ENCODE data around the gene UBE2D2.

Gene UBE2D2

DNA sequence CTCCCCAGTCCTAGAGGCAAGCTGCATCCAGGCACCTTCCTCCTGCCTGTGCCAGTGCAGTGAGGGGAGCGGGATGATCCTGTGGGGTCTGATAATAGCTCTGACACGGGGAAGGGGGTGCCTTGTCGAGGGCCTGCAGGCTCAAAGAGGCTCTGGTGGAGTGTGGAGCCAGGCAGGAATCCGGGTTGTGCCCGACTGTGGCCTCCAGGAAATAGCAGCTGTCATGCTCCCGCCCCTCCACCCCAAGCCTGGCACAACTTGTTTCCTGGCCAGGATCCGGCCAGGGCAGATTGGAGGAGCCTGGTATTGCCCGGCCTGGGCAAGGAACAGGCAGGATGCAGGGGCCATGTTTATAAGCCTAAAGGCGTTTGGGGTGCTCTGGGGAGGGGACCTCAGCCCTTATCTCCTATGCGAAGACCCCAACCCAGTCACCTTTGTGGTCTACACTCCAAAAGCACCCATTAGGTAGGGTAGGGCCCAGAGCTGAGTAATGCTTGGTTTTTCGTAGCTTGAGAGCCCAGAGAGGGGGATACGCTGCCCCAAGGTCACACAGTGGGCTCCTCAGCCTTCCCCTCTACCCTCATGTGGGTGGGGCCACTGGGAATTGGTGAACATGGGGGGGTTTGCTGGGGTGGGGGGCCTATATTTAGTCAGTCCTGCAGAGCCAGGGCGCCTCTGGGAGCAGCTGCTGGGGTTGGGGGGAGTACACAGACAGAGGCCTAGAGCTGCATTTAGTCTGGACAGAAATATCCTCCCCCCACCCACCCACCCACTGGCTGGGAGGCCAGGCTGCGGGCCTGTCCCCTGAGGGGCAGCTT is 99.2 kb downstream of the UBE2D2 start:
- peak overlapping the region; percentile 22 for H3K4me3 ChIP-seq (ENCODE audit: control insufficient read depth, low read depth, low read length)
- DNase-seq (ENCODE audit: low read depth) = peak; percentile 32
- TF ChIP-seq, protein P1, sequence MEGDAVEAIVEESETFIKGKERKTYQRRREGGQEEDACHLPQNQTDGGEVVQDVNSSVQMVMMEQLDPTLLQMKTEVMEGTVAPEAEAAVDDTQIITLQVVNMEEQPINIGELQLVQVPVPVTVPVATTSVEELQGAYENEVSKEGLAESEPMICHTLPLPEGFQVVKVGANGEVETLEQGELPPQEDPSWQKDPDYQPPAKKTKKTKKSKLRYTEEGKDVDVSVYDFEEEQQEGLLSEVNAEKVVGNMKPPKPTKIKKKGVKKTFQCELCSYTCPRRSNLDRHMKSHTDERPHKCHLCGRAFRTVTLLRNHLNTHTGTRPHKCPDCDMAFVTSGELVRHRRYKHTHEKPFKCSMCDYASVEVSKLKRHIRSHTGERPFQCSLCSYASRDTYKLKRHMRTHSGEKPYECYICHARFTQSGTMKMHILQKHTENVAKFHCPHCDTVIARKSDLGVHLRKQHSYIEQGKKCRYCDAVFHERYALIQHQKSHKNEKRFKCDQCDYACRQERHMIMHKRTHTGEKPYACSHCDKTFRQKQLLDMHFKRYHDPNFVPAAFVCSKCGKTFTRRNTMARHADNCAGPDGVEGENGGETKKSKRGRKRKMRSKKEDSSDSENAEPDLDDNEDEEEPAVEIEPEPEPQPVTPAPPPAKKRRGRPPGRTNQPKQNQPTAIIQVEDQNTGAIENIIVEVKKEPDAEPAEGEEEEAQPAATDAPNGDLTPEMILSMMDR (conservative IDR thresholded peaks at IDR 0.05; ENCODE audit: control insufficient read depth, insufficient read depth, low read depth, low read length) = no peak

DNA sequence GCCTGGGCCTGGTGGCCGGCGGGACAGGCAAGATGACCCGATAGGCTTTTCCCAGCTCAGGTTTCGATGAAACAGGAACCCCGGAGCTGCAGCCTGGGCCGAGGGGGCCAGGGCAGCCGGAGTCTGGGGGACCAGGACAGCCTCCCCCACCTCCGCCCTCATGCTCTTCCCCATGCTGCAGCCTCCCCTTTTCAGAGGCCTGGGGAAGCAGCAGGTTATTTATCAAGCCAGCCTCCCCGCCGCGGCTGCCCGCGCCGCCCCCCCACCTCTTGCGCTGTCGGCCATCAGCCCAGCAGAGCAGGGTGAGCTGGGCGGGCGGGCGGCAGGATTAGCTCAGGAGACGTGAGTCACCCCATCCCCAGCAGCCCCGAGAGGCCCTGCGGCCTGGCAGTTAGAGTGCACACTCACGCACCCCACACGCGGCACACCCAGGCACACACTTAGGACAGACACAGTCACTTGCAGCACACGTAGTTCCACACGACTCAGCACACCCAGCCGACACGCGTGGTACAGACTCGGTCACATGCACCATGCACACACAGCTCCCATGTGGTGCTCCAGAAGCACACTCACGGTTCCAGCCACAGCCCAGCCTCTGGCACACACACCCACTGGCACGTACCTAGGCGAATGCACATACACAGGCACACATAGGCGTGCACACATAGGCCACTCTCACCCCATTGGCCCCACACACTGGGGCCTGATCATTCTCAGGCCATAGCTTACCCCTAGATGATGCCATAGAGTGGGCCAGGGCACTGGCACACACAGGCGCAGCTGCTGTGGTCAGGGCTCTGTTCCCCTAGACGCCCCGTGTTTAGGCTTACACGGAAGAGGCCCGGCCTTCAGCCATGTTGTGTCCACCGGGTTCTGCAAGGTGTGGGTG is 100.0 kb downstream of the UBE2D2 start:
- peak; percentile 96 for DNase-seq (ENCODE audit: low read depth)
- H3K4me3 ChIP-seq (ENCODE audit: control insufficient read depth, low read depth, low read length) = no peak overlapping the region
- TF ChIP-seq, protein P1 (conservative IDR thresholded peaks at IDR 0.05; ENCODE audit: control insufficient read depth, insufficient read depth, low read depth, low read length) = no peak

DNA sequence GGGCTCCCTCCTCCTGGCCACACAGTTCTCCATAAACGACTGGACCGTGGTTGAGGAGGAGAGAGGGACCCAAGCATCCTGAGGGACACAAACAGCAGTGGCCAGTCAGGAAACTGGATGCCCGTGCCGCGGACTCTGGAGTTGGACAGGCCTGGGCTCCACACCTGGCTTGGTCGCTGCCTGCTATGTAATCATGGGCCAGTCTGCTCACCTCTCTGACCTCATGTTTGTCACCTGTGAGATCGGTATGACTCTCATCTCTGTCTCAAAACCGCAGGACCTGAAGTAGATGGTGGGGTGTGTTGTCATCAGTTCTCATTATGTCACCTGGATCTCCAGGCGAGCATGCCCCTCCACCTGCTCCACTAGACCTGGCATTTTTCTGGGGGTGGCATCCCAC is 101.5 kb downstream of the UBE2D2 start:
- TF ChIP-seq, protein P1 (conservative IDR thresholded peaks at IDR 0.05; ENCODE audit: control insufficient read depth, insufficient read depth, low read depth, low read length) = no peak
- DNase-seq (ENCODE audit: low read depth) = no peak
- no peak overlapping the region for H3K4me3 ChIP-seq (ENCODE audit: control insufficient read depth, low read depth, low read length)

GRCh38 chr5:139663207-139664085 is 102.3 kb downstream of the UBE2D2 start:
- no peak for DNase-seq (ENCODE audit: low read depth)
- TF ChIP-seq, protein P1 (conservative IDR thresholded peaks at IDR 0.05; ENCODE audit: control insufficient read depth, insufficient read depth, low read depth, low read length) = no peak
- no peak overlapping the region for H3K4me3 ChIP-seq (ENCODE audit: control insufficient read depth, low read depth, low read length)

DNA sequence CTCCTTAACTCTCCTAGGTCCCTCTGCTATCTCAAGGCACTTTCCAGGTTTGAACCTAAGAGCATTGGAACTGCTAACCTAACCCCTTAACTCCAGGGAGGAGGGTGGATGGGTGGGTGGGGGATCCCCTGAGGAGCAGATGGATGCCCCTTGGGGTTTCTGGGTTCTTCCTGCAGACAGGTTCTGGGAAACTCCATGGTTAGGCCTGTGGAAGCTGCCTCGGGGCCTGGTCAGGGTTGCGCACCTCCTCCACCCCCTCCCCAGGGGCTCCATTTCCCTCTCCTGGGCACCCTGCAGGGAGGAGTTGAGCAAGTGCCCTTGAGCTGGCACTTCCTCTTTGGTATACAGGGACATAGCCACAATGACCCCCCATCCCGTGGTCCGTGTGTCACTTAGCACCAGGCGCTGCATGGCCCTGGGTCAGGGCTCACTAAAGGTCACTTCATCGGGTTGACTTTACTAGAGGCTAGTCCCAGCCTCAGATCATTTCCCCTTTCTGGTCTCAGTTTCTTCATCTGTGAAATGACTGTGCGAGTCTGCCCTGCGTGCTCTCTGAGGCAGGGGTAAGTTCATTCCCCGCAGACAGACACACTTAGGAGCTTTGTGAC is 103.1 kb downstream of the UBE2D2 start:
- no peak overlapping the region for H3K4me3 ChIP-seq (ENCODE audit: control insufficient read depth, low read depth, low read length)
- TF ChIP-seq, protein P1 (conservative IDR thresholded peaks at IDR 0.05; ENCODE audit: control insufficient read depth, insufficient read depth, low read depth, low read length) = no peak
- no peak for DNase-seq (ENCODE audit: low read depth)

Measured in fibroblast of mammary gland (primary cell).